Right ventricle myocardium superior (tissue), 1 donor: ENCODE measurements around the gene PLS3. TPM values are rescaled to one million over a fixed set of nuclear protein-coding genes. Genes with fewer than 3 reads are reported as not detected.
A peak's percentile ranks its signal among the peaks of the same experiment; 100 is the strongest.

ENCODE experiments used
- ATAC-seq: fragments of 200-7000 bp; cut with Tn5 transposase; one replicate; pipeline ENCODE4 v1.9.1; 2020; ENCODE audit warnings: mild to moderate bottlenecking; ENCODE audit not compliant: poor library complexity
- DNase-seq: peaks from one replicate; pipeline ENCODE4 v3.0.0-alpha.2; 2020
- intact Hi-C: fragments of 100-400 bp; cut with DNase I; formaldehyde crosslinking; loops from one replicate; pipeline ENCODE4 v1.11.2; 2022
- total RNA-seq: library from RNA; stranded (reverse); fragmentation: NEBNext Ultra II Directional; extraction: Animal tissue kit (Norgen Biotek cat#: 25700); gene quantifications from one replicate; pipeline ENCODE4 v1.2.1, GENCODE V29; 2021
- donor health status: DM: no; HTN: yes; CAD: no; lungs with severe emphysema.

The PLS3 gene
- total RNA-seq, 1 donor from 2014 or later = 35.0 TPM

DNA sequence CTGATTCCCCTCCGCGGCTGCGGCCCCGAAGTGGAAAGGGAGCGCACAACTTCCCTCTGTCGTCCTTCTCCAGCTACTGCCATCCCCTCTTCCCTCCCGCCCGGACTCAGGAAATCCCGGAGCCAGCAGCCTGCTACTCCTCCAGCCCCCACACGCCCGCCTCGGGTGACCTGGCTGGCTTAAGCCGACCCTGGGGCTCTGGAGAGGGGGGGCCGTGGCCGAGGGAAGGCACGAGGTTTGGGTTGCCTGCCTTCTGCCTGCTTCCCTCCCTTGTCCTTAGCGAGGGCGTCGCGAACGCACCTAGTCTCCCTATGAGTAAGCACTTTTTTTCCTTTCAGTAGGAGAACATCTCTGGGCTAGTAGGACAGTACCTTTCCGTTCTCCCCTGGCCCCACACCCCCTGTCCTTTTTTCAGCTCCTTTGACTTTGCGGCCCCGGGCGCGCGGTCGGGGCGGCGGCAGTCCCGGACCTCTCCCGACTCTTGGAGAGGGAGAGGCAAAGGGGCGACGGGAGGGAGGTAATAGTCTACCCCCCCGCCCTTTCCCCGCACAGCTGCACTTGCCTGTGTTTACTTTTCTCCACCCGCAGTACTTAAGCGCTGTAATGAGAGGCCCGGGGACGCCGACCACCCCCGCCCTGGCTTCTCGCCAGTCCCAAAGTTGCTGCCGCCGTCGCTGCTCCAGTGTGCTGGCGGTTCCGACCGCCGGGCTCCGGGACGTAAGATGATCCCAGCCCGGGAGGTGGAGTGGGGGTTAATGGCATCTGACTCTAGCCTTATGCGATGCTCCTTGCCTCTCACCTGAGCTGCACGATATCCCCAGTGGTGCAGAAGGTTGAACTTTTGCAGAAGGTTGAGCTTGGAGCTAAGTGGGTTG is 868 bp downstream of the PLS3 start:
- DNase-seq = peak; percentile 56
- intact Hi-C loops = loop anchor here (10.0 kb wide), 1 partner anchor 63 kb away; no protein-coding TSS in a partner anchor
- peak; percentile 73 for ATAC-seq

DNA sequence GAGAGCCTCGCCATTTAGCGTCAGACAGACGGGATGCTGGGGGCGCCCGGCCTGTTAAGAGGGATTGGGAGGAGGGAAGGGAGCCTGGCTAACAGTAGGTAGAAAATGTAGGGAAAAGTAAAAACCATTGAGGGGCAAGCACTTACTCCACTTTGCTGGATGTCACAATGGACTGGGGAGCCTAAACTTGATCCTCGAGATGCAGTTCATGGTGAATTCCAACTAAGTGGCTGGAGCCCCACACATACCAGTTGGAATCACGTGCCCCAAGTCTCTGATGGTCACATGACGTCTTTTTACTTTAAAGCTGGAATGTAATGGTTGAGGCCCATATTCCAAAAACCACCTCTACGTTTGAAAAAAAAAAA is 1.5 kb downstream of the PLS3 start:
- DNase-seq (no peak), ATAC-seq (peak; percentile 9)
- intact Hi-C loops = loop anchor here (10.0 kb wide), 1 partner anchor 62 kb away; no protein-coding TSS in a partner anchor

DNA sequence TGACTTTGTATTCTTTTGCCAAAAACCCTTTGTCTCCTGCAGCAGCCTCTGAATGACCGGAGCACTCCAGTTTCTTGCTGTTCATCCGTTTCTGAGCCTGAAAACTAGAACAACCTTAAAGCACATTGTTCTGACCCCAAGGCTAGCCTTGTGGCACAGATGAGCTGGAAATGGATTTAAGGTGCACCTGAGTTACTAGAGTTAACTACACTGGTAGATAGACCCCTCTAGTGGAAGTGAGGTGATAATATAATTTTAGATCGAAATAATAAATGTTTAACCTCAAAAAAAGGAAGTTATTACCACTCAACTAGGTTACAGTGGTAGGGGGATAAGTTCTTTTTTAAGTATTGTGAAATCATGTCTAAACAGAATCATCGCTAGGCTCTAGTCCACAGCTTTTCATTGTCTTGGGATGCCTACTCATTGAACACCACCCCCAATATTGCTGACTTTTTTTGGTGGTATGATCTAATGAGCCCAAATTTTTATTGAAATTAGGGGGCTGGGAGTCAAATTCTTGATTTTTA is 2.7 kb downstream of the PLS3 start:
- intact Hi-C loops = loop anchor here (10.0 kb wide), 1 partner anchor 61 kb away; no protein-coding TSS in a partner anchor

DNA sequence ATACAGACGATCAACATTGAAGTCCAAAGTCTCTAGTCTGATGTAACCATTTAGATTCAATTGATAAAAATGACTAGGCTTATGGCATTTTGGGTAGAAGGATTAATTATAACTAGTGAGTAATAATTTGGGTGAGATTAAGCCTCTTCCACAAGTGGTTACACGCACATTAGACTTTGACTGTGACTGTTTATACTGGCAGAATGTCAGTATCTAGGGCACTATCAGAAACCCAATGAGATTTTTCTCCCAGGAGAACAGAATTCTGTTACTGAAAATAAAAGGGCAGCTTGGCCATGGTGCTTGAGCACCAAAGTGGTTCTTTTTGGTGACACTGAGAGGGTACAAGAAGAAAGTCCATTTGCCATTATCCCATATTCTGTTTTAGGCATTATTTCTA is 3.3 kb downstream of the PLS3 start:
- no peak for DNase-seq
- ATAC-seq = no peak
- intact Hi-C loops = loop anchor here (10.0 kb wide), 1 partner anchor 61 kb away; no protein-coding TSS in a partner anchor

More for the DNA sequence above, 2.7 kb downstream of the PLS3 start:
- DNase-seq (no peak), ATAC-seq (no peak)

DNA sequence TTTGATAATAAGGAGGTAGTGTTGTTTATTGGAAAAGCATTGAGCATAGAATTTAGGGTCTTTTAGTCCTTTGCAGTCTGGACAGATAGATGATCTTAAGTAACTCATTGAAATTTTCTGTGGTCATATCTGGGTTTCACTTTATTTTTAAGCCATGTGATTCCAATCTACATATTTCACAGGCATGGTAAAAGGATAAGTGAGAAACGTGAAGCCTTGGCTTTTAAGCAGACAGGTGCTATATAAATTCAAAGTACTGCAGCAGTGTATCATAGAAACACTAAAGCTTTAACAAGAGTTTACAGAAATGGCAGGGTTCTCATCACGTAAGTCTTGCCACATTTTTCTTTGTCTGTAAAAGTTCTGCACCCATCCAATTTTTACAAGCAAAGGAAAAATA is 4.9 kb downstream of the PLS3 start:
- DNase-seq = no peak
- no peak for ATAC-seq
- intact Hi-C loops = loop anchor here (10.0 kb wide), 1 partner anchor 59 kb away; no protein-coding TSS in a partner anchor

DNA sequence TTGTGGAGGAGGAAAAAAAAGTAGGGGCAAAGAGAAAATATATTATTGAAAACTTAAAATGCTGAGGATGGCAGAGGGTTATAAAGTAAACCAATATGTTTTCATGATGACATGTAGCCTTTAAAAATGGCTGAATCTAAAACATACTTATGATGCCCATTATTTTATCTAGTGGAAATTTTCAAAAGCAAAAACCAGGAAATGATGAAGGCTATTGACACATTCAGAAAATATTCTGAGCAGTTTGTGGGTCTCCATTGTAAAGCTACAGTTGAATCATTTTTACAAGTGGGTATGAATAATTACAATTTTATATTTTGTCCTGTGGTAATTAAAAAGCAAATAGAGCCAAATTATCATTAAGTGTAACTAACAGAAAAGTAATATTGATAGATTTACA is 10.7 kb downstream of the PLS3 start:
- no peak for ATAC-seq
- no peak for DNase-seq
- intact Hi-C loops = no loop called here

DNA sequence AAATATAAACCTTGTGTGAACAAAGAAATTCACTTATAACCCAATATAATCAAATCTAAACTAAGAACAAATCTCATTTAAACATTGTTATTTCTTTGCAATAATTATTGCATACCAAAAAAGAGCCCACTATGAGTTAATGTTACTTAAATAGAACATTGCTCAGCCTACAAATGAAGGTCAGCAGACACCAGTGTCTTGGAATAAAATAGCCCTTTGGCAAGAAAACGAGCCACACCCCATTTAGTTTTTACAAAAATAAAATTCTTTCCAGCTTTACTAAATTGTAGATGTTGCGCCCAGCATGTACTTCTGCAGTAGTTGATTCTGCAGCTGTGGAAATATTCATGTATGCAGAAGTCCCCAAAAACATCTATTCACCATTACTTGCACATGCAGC is 12.2 kb downstream of the PLS3 start:
- ATAC-seq (peak; percentile 56), DNase-seq (no peak)
- intact Hi-C loops = no loop called here

DNA sequence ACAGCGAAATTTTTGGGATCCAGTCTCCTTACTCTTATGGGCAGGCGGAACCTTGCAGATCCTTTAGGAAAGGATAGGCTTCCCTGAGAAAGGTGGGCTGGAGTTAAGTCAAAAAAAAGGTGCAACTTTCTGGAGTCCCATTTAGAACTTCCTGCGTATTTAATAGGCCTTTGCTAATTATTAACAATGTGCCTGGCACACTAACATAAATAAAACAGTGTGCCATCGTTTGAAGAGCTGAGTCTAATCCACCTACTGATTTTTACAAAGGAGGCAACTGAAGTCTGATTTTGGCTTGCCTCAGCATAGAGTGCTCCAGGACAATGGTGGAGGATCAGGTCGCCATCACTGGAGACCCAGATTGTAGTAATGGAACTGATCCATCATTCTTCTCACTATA is 15.7 kb downstream of the PLS3 start:
- intact Hi-C loops = no loop called here

DNA sequence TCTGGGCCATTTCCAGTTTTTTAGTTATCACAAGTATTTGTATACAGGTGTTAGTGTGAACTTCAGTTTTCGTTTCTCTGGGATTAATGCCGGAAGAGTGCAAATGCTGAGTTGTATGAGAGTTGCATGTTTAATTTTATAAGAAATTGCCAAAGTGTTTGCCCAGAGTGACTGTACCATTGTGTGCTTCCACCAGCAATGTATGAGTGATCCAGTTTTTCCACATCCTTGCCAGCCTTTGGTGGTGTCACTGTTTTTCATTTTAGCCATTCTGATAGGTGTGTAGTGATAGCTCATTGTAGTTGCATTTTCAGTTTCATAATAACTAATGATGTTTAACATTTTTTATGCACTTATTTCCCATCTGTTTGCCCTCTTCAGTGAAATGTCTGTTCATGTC is 18.4 kb downstream of the PLS3 start:
- intact Hi-C loops = no loop called here
- ATAC-seq (no peak), DNase-seq (no peak)

More for the DNA sequence above, 15.7 kb downstream of the PLS3 start:
- no peak for ATAC-seq
- DNase-seq = no peak

DNA sequence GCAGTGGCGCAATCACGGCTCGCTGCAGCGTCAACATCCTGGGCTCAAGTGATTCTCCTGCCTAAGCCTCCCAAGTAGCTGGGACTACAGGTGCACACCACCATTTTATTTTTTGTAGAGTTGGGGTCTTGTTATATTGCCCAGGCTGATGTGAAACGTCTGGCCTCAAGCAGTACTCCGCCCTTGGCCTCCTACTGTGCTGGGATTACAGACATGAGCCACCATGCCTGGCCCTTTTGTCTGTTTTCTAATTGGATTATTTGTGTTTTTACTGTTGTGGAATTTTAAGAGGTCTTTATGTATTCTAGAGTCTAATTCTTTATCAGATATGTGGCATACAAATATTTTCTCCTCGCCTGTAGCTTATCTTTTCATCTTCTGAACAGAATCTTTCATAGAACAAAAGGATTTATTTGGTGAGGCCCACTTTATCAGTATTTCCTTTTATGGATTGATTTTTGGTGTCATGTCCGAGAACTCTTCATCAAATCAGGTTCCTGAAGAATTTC is 18.9 kb downstream of the PLS3 start:
- no peak for DNase-seq
- intact Hi-C loops = no loop called here
- no peak for ATAC-seq

DNA sequence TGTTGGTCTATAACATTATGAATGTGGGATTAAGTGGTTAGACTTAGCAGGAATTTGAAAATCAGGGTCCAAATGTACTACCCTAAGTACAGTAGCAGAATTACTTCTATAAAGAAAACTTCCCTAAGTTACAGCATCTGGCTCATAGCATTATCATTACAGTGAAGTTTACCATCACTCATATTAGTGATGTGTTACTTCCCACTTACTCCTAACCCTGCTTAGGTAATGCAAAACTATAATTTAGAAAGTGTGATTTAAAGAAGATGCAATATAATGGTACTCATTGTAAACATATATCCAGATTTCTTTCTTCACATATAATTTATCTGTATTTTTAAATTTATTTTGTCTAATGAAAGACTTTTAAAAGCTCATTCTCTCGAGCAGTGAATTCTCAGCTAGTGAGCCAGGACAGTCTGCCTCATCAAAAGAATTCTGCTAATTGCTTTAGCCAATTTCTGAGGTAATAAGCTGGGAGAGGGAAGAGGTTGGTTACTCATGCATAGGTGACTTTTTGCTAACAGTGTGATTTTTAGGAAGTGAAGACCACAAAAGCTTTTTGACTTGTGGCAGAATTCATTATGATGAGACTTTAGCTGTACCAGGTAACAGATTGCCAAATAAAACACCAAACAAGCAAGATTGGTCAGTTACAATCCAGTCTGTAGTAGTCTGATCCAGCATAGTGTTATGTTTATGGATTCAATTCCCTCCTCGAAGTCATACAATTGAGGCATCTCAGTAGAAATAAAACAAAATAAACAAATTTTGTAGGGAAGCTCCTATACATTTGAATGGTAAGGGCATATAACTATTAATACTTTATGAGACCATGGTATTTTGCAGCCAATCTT is 21.0 kb downstream of the PLS3 start:
- ATAC-seq (no peak), DNase-seq (no peak)
- intact Hi-C loops = no loop called here

DNA sequence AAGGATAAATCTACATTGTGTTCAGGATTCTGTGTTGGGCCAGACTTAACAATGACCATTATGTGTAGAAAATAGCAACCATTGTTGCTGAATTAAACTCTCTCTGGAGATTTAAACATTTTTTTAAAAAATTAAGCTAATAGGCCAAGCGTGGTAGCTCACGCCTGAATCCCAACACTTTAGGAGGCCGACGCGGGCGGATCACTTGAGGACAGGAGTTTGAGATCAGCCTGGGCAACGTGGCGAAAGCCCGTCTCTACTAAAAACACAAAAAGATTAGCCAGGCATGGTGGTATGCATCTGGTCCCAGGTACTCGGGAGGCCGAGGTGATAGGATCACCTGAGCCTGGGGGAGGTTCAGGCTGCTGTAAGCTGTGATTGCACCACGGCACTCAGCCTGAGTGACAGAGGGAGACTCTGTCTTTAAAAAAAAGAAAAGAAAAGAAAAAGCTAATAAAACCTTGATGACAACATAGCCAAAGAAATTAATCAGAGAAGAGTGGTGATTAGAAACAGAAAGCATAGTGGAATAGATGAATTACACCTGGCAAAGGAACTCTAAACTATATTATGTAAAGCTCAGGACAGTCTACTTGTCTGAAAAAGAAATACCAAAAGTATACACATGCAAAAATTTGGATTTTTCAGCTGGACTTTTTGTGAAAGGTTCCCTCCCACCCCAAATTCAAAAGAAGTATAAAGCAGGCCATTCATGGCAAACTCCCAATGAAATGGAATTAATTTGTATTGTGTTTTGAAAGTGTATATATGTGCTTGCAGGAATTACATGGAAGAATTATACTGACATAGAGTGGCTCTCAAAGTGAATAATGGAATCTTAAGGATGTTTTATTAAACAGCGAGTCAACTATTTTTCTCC is 21.9 kb downstream of the PLS3 start:
- ATAC-seq = peak; percentile 52
- intact Hi-C loops = no loop called here
- DNase-seq = no peak

DNA sequence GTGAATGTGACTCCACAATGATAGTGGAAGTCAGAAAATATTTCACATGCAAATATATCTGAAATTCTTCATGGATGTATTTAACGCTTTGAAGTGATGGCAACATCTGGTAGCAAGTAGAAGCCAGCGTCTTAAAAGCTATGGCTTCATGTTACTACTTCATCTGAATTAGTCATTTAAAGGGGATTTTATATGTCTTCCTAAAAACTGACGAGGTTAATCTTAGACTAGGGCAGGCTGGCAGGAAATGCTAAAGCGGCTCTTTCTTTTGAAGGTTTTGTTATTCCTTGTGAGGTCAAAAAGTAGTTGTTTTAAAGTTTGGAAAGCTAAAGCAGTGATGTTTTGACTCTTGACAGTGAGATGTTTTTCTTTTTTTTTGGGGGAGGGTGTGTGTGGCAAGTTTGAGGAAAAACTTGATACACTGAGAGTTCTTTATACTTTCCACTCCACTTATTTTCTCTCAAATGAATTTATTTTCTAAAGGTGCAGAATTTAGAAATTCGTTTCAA is 22.6 kb downstream of the PLS3 start:
- intact Hi-C loops = no loop called here
- no peak for DNase-seq

DNA sequence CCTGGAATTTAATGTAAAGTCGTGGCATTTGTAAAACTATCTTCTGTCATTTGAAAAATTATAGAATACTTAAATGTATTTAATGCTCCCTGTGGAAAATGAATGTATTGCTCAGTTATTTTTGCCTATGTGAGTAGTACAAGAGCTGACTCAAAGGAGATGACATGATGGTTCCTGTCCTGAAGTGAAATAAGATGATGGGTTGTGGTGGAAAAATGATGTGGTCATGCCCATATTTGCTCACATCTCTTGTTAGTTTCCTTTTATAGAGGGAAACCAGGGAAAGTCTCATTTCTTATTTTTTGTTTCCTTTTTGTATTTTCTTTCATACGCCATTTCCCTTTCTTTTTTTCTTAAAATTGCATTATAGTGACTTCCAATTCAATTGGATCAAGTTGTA is 23.7 kb downstream of the PLS3 start:
- intact Hi-C loops = no loop called here
- no peak for DNase-seq
- no peak for ATAC-seq

More for the DNA sequence above, 22.6 kb downstream of the PLS3 start:
- peak; percentile 36 for ATAC-seq

DNA sequence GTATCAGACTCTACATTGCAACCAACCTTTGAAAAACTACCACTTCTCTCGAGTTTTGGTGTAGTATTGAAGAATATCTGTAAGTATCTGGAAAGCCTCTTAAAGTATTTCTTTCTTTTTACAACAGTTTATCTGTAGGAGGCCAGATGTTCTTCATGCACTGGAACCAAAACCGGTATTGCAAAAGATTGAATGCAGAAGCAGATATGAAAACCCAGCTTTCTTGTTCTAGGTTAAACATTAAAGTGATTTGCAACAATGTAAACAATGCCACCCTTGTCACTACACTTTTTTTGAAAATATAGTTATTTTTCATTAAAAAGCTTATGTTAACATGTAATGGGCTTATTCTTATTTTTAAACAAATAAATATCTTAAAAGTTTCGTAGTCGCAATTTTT is 27.2 kb downstream of the PLS3 start:
- ATAC-seq (no peak), DNase-seq (no peak)
- intact Hi-C loops = no loop called here

DNA sequence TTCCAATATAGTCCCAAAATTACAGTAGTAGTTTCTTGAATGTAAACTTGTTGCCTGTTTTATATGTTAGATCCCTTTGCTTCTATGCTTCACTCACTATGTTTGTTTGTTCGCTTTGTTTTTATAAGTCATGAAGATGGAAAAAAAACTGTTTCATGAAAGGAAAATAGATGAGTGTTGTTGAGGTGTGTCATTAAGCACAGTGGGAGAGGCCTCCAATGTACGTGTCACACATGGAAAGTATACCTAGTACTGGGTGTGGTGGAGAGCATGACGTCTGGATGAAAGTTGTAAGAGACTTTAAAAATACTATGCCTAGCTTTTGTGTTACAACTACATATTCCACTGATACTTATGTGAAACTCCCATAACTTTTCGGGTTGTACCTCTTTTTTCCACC is 28.4 kb downstream of the PLS3 start:
- ATAC-seq (no peak), DNase-seq (no peak)
- intact Hi-C loops = no loop called here

DNA sequence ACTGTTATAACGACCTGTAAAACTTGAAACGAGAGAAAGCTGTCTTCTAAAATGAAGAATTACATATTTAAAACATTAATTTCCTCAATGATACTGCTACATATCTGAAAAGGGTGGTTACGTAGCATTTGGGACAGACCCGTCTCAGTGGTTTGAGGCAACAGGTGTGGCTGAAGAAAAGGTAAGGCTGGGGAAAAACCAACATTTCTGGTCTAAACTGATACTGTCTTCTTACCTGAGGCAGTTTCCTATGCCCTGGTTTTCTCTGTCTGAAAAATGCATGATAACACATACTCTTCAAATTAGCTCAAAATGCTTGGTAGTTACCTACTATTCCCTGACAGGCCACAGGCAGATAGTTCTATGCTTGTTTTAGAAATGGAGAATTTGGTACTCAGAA is 30.4 kb downstream of the PLS3 start:
- DNase-seq (no peak), ATAC-seq (no peak)
- intact Hi-C loops = no loop called here
